Activated naive CD8-positive, alpha-beta T cell (primary cell): ENCODE data around the gene PRG3.

ENCODE experiments used
- H3K27ac Mint-ChIP-seq: one replicate; pipeline ENCODE4 v1.8.0; 2021; ENCODE audit warnings: mixed read lengths
- H3K27me3 Mint-ChIP-seq: one replicate; pipeline ENCODE4 v1.8.0; 2021; ENCODE audit warnings: mixed read lengths
- H3K36me3 Mint-ChIP-seq: one replicate; pipeline ENCODE4 v1.8.0; 2021; ENCODE audit warnings: mixed read lengths
- H3K4me1 Mint-ChIP-seq: one replicate; pipeline ENCODE4 v1.8.0; 2021; ENCODE audit warnings: low read depth, mixed read lengths
- H3K4me3 Mint-ChIP-seq: one replicate; pipeline ENCODE4 v1.8.0; 2021; ENCODE audit warnings: mild to moderate bottlenecking, mixed read lengths
- H3K9me3 Mint-ChIP-seq: one replicate; pipeline ENCODE4 v1.8.0; 2021; ENCODE audit warnings: low read depth, mixed read lengths

PRG3 gene

DNA sequence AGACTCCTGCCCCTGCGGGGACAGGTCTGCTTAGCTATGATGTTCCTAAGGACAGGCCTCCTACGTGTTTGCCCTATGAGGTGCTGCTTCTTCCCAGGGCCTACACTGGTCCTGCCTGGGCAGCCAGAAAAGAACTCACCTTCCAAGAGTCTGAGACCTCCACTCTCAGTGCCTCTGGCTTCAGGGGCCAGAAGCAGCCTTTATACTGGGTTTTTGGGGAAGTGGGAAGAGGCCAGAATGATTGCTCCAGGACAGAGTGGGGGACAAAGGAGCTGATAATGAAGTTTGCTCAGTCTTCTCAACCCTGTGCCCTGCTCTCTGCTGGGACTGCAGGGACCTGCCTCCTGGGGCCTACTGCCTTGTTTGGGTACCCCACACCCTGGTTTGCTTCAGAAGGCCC is at the start of gene PRG3:
TSS of gene PRG3 (minus strand) at position 176 of the 400 bp plus-strand sequence. CDS start 442 bp downstream, outside the sequence.
- Mint-ChIP-seq H3K4me1 (no peaks in the 10 kb centered on the region), H3K27ac (no peak within 1 kb of the TSS), H3K36me3 (no peaks in the 10 kb centered on the region), H3K9me3 (no peaks in the 10 kb centered on the region), H3K4me3 (no peak within 1 kb of the TSS), H3K27me3 (peaks cover 6% of the 10 kb centered on the region)

GRCh38 chr11:57429946-57430345 is 49.0 kb upstream of the PRG3 start:
- no peaks in the 10 kb centered on the region for H3K9me3 Mint-ChIP-seq
- H3K27ac Mint-ChIP-seq, result no peak overlapping the region
- peaks cover 24% of the 10 kb centered on the region for H3K4me1 Mint-ChIP-seq
- H3K36me3 Mint-ChIP-seq, result peaks cover 6% of the 10 kb centered on the region
- no peaks in the 10 kb centered on the region for H3K27me3 Mint-ChIP-seq
- no peak overlapping the region for H3K4me3 Mint-ChIP-seq

- Mint-ChIP-seq H3K4me3 (no peak overlapping the region), H3K36me3 (peaks cover 13% of the 10 kb centered on the region), H3K27me3 (no peaks in the 10 kb centered on the region), H3K9me3 (no peaks in the 10 kb centered on the region), H3K27ac (no peak overlapping the region), H3K4me1 (peaks cover 33% of the 10 kb centered on the region)
Measured at GRCh38 chr11:57428643-57429042, 47.7 kb upstream of the PRG3 start.

DNA sequence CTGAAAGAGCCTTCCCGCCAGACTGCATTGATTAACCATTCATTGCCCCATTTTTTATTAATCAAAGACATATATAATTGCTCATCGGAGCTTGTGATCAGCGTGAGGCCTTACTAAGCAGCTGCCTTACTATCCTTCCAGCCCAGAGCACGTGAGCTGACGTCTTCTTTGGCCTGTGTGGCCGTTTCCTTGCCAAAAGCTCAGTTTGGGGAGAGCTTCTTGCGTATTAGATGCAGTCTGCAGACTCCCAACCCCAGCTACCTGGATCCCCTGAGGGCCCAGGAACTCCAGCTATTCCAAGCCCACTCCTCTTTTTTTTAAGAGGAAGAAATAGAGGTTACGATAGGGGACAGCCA is 46.8 kb upstream of the PRG3 start:
- Mint-ChIP-seq H3K9me3 (no peaks in the 10 kb centered on the region), H3K27me3 (no peaks in the 10 kb centered on the region), H3K4me1 (peaks cover 39% of the 10 kb centered on the region), H3K36me3 (peaks cover 20% of the 10 kb centered on the region), H3K4me3 (peak overlapping the region; percentile 95), H3K27ac (peak overlapping the region; percentile 96)

DNA sequence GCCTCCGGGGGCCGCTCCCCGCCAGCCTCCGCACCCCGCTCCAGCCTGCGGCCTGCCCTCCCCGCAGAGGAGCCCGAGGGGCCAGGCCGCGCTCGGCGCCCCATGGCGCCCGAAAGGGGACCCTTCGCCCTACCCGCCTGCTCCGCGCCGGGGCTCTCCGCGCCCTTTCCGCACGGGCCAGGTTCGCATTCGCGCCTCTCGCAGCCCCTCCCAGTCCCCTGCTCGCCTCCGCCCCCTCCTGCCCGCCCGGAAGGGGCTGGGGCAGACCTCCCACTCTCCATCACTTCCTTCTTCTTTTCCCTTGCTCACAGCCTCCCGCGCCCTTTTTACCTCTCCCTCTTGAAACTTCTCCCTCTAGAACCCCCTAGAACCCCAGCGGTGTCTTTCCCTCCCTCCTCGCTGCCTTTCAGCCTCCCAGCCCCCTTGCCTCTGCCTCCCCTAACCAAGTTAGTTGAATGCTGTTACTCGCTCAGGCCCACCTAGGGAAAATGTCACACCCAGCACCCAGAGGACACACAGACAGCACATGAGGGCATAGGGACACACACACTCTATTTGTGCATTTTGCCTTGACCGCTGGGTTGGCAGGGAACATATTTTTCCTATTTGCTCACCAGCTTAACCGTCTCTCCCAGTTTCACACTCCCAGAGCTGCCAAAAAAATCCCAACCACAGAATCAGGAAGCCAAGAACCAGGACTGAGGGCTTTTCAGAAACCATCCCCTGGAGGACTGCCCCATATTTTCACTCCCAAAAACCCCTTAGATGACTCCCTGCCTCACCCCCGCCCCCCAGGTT is 46.2 kb upstream of the PRG3 start, which contains the start of gene SLC43A3:
TSS of gene SLC43A3 (minus strand) at position 193 of the 798 bp plus-strand sequence. CDS start 949 bp downstream, outside the sequence.
- Mint-ChIP-seq H3K9me3 (no peaks in the 10 kb centered on the region), H3K27me3 (no peaks in the 10 kb centered on the region), H3K36me3 (peaks cover 24% of the 10 kb centered on the region), H3K4me1 (peaks cover 43% of the 10 kb centered on the region), H3K27ac (peak within 1 kb of the TSS; percentile 96), H3K4me3 (peak within 1 kb of the TSS; percentile 95)

DNA sequence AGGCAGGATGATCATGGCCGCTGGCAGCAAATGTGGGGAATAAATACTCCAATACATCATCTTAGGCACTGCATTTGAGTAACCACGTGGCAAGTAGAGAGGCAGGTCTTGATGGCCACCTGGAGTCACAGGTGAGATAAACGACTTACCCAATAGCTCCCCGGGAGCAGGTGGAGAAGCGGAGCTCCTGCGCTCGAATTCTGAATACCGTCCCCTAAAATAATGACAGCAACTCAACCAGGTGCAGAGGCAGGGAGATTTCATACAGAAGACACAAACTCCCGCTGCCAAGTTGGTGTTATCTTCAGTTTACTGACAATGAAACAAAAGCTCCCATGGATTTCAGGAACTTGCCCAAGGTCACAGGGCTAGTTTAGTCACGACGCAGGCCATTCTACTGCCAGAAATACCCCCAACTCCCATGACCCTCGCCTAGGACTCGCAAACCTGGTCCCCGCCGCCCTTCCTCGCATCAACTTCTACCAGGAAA is 45.5 kb upstream of the PRG3 start:
- Mint-ChIP-seq H3K4me1 (peaks cover 43% of the 10 kb centered on the region), H3K36me3 (peaks cover 27% of the 10 kb centered on the region), H3K27ac (peak overlapping the region; percentile 96), H3K9me3 (no peaks in the 10 kb centered on the region), H3K27me3 (no peaks in the 10 kb centered on the region), H3K4me3 (peak overlapping the region; percentile 95)

DNA sequence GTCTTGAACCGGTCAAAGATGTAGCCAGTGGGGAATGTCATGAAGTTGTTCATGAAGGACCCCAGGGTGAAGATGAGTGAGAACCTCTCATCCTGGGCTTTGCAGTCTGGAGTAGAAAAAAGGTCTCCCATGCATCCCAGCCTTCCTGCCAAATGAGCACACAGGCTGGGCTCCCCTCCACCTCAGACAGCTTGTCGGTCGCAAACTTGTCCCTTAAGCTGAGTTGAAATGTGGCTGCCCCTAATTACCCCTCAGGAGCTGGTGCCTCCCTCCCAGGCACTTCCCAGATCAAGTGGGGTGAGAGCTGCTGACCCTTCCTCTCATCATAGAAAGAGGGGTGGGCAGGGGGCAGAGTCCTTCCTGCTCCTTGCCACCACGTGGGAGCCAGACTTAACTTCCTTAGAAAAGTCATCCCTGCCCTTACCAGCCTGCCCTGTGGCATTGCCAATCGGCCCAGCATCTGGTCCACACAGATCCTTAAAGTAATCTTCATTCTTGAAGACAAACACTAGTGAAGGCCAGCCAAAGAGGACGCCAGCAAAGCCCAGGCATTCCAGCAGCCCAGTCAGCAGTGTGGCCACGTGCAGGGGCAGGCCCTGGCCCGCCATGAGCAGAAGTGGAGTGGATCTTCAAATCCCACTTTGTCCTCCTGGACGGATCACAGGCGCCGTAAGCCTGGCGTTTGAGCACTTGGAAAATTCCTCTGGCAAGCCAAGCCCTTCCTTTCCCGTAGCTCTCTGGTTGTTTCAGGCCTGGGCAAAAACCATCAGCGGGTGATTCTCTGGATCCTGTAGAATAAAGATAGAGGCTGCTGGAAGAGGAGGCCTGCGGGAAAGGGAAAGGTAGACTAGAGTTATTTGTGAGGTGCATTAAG is 44.9 kb upstream of the PRG3 start:
- Mint-ChIP-seq H3K9me3 (no peaks in the 10 kb centered on the region), H3K27me3 (no peaks in the 10 kb centered on the region), H3K36me3 (peaks cover 27% of the 10 kb centered on the region), H3K4me3 (peak overlapping the region; percentile 95), H3K27ac (peak overlapping the region; percentile 96), H3K4me1 (peaks cover 43% of the 10 kb centered on the region)

- Mint-ChIP-seq H3K4me3 (peak overlapping the region; percentile 95), H3K36me3 (peaks cover 31% of the 10 kb centered on the region), H3K9me3 (no peaks in the 10 kb centered on the region), H3K27ac (peak overlapping the region; percentile 96), H3K27me3 (no peaks in the 10 kb centered on the region), H3K4me1 (peaks cover 43% of the 10 kb centered on the region)
Measured at GRCh38 chr11:57424792-57425564, 44.0 kb upstream of the PRG3 start.

GRCh38 chr11:57424137-57424791 is 43.3 kb upstream of the PRG3 start:
- Mint-ChIP-seq H3K4me1 (peaks cover 43% of the 10 kb centered on the region), H3K9me3 (no peaks in the 10 kb centered on the region), H3K36me3 (peaks cover 31% of the 10 kb centered on the region), H3K4me3 (peak overlapping the region; percentile 95), H3K27ac (peak overlapping the region; percentile 96), H3K27me3 (no peaks in the 10 kb centered on the region)

DNA sequence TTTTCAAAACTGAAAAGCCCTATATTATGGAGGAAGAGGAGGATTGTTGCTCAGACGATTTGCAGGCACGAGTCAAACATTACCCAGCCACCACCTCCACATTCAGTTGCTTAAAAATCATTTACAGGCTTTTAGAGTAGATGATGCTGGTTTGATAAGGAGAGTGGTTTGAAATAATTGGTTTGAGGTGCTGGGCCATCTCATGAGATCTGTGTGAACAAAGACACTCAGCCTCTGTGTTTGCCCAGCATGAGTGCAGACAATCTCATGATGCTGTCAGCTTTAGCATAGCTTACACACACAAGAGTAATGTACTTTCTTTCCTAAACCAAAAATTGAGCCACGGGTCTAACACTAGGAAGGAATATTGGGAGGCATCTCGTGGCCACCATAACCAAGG is 41.7 kb upstream of the PRG3 start:
- peak overlapping the region; percentile 96 for H3K27ac Mint-ChIP-seq
- peaks cover 44% of the 10 kb centered on the region for H3K4me1 Mint-ChIP-seq
- no peaks in the 10 kb centered on the region for H3K9me3 Mint-ChIP-seq
- H3K4me3 Mint-ChIP-seq, result peak overlapping the region; percentile 95
- H3K36me3 Mint-ChIP-seq, result peaks cover 31% of the 10 kb centered on the region
- no peaks in the 10 kb centered on the region for H3K27me3 Mint-ChIP-seq

GRCh38 chr11:57421805-57422204 is 40.9 kb upstream of the PRG3 start:
- Mint-ChIP-seq H3K27me3 (no peaks in the 10 kb centered on the region), H3K36me3 (peaks cover 31% of the 10 kb centered on the region), H3K4me1 (peaks cover 37% of the 10 kb centered on the region), H3K9me3 (no peaks in the 10 kb centered on the region), H3K27ac (no peak overlapping the region), H3K4me3 (peak overlapping the region; percentile 95)

DNA sequence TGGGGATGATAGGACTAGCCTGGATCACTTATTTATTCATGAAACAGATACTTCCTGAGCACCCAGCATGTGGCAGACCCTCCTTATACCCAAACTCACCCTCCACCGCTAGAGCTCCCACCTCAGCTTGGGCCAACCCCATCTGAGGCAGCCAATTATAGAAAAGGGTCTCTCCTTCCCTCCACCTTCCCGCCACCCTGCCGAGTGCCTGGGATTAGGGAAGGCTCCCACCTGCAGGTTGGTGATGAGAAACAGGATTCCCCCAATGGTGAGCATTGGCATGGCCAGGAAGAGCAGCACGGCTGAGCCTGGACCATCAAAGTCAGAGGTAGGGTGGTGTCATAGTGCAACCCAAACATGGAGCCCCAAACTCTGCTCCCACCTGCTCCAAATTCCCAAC is 40.1 kb upstream of the PRG3 start:
- H3K27me3 Mint-ChIP-seq, result no peaks in the 10 kb centered on the region
- H3K27ac Mint-ChIP-seq, result no peak overlapping the region

GRCh38 chr11:57419146-57419545 is 38.2 kb upstream of the PRG3 start:
- Mint-ChIP-seq H3K27ac (no peak overlapping the region), H3K4me1 (peaks cover 22% of the 10 kb centered on the region), H3K4me3 (no peak overlapping the region), H3K27me3 (no peaks in the 10 kb centered on the region), H3K9me3 (no peaks in the 10 kb centered on the region), H3K36me3 (peaks cover 24% of the 10 kb centered on the region)

More for the DNA sequence above, 40.1 kb upstream of the PRG3 start:
- no peak overlapping the region for H3K4me3 Mint-ChIP-seq
- H3K4me1 Mint-ChIP-seq, result peaks cover 32% of the 10 kb centered on the region
- peaks cover 28% of the 10 kb centered on the region for H3K36me3 Mint-ChIP-seq
- no peaks in the 10 kb centered on the region for H3K9me3 Mint-ChIP-seq

- H3K4me1 Mint-ChIP-seq, result peaks cover 26% of the 10 kb centered on the region
- H3K4me3 Mint-ChIP-seq, result no peak overlapping the region
- H3K27me3 Mint-ChIP-seq, result no peaks in the 10 kb centered on the region
- peaks cover 28% of the 10 kb centered on the region for H3K36me3 Mint-ChIP-seq
- no peak overlapping the region for H3K27ac Mint-ChIP-seq
- H3K9me3 Mint-ChIP-seq, result no peaks in the 10 kb centered on the region
Measured at GRCh38 chr11:57418131-57418530, 37.2 kb upstream of the PRG3 start.
